ENCODE measurements around the gene STK17B.

The STK17B gene

DNA sequence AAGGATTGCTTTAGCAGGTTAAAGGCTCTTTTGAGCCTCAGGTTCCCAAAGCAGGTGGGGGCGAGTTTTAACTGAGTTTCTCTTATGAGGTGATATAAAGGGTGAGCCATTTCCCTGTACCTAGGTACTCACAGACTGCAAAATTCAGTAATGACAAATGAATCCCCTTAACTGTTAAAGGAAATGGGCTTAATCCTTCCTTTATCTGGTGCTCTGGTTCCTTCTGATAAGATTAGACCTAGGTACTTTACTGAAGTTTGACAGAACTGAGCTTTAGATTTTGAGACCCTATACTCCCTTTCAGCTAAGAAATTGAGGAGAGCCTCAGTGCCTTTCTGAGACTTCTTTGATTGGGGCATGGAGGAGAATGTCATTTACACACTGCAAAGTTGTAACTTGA lies 42.6 kb downstream of the STK17B start:
- DNase-seq = no peak
- H3K27ac ChIP-seq = no peak overlapping the region
- no peak for TF ChIP-seq CTCF (IDR thresholded peaks at IDR 0.05; ENCODE audit: low read depth, low read length, missing control alignments)
- H3K4me3 ChIP-seq (ENCODE audit: low read depth, low read length) = no peak overlapping the region
- peaks cover 12% of the 10 kb centered on the region for H3K36me3 ChIP-seq (replicated peaks)
- H3K27me3 ChIP-seq (replicated peaks) = no peaks in the 10 kb centered on the region
- in situ Hi-C loops (cut with HindIII; ENCODE audit: low pct_ligation_motif_present, low sequenced_read_pairs) = no loop called here

- H3K36me3 ChIP-seq (replicated peaks) = no peaks in the 10 kb centered on the region
- in situ Hi-C loops (cut with HindIII; ENCODE audit: low pct_ligation_motif_present, low sequenced_read_pairs) = no loop called here
- no peak overlapping the region for H3K4me3 ChIP-seq (ENCODE audit: low read depth, low read length)
- no peak for DNase-seq
- no peak for TF ChIP-seq CTCF (IDR thresholded peaks at IDR 0.05; ENCODE audit: low read depth, low read length, missing control alignments)
- H3K27me3 ChIP-seq (replicated peaks) = no peaks in the 10 kb centered on the region
- no peak overlapping the region for H3K27ac ChIP-seq
Measured at GRCh38 chr2:196125596-196125995, 45.8 kb downstream of the STK17B start.

DNA sequence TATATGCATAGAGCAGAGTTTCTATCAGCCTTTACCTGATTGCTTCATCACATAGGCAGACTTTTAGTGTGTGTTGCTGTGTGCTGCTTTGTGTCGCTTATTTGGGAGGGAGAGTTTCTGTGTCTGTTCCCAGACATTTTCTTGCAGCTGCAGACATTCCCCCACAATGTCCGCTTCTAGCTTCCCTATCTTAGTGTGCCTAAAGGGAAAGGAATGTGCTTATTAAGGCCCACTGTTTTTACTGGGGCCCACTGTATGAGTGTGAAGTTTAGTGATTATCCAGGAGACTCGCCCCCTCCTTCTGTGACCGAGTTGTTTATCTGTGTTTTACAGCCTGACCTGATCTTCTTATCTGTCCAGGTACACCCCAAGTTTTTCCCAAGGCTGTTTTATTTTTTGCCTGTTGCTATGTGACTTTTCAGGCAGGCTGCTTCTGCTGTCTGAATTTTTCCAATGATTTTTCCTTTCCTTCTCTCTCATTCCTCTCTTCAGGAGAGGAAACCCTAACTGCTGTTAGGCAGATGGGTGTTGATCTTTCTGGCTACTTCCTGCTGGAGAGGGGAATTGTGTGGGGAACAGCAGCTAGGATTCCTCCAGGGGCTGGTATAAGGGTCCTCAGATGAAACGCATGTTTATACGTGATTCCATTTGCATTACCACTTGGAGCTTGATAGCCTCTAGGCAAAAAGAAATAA lies 47.6 kb downstream of the STK17B start:
- peak; percentile 85 for DNase-seq
- in situ Hi-C loops (cut with HindIII; ENCODE audit: low pct_ligation_motif_present, low sequenced_read_pairs) = no loop called here
- no peak overlapping the region for H3K4me3 ChIP-seq (ENCODE audit: low read depth, low read length)
- H3K27me3 ChIP-seq (replicated peaks) = no peaks in the 10 kb centered on the region
- TF ChIP-seq CTCF (IDR thresholded peaks at IDR 0.05; ENCODE audit: low read depth, low read length, missing control alignments) = no peak
- no peaks in the 10 kb centered on the region for H3K36me3 ChIP-seq (replicated peaks)
- H3K27ac ChIP-seq = peak overlapping the region; percentile 75

GRCh38 chr2:196119926-196120325 lies 51.5 kb downstream of the STK17B start:
- Histone ChIP-seq H3K4me3 (ENCODE audit: low read depth, low read length) (no peak overlapping the region), H3K27ac (no peak overlapping the region), H3K27me3 (replicated peaks) (no peaks in the 10 kb centered on the region), H3K36me3 (replicated peaks) (no peaks in the 10 kb centered on the region)
- TF ChIP-seq CTCF (IDR thresholded peaks at IDR 0.05; ENCODE audit: low read depth, low read length, missing control alignments) = no peak
- DNase-seq = no peak
- in situ Hi-C loops (cut with HindIII; ENCODE audit: low pct_ligation_motif_present, low sequenced_read_pairs) = no loop called here

DNA sequence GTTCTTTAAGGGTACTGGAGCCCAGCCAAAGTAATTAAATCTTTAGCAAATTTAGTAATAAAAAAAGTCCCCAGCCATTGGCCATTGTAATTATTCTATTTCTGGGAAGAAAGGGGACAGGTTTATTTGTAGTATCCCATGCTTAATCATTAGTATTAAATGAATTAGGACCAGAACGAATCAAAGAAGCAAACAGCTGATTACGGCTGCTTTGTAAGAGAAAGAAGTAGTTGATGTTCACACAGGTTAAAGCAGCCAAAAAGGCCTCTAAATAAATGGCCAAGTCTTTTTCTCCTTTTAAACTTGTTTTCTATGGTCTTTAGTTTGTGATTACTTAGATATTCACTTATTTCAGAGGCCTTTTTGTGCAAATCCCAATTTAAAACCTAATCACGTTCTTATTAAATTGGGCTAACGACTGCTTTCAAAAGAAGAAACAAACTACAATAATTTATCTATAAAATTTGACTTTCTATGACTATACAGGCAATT lies 54.1 kb downstream of the STK17B start:
- H3K27ac ChIP-seq = no peak overlapping the region
- DNase-seq = no peak
- in situ Hi-C loops (cut with HindIII; ENCODE audit: low pct_ligation_motif_present, low sequenced_read_pairs) = no loop called here
- no peaks in the 10 kb centered on the region for H3K27me3 ChIP-seq (replicated peaks)
- no peak overlapping the region for H3K4me3 ChIP-seq (ENCODE audit: low read depth, low read length)
- no peak for TF ChIP-seq CTCF (IDR thresholded peaks at IDR 0.05; ENCODE audit: low read depth, low read length, missing control alignments)
- no peaks in the 10 kb centered on the region for H3K36me3 ChIP-seq (replicated peaks)
